GM10266 (cell line): Measurements from ENCODE around the gene BMP7.

Experiments used
- DNase-seq: peaks from one replicate; pipeline ENCODE4 v3.0.0; 2012; ENCODE audit errors: extremely low spot score
- TF ChIP-seq, protein P1 (sequence below): IDR thresholded peaks from 2 replicates; pipeline ENCODE4 v1.5.1; 2012; ENCODE audit warnings: mild to moderate bottlenecking, low read depth; ENCODE audit not compliant: control insufficient read depth, insufficient read depth; ENCODE audit errors: missing control alignments

BMP7 gene

DNA sequence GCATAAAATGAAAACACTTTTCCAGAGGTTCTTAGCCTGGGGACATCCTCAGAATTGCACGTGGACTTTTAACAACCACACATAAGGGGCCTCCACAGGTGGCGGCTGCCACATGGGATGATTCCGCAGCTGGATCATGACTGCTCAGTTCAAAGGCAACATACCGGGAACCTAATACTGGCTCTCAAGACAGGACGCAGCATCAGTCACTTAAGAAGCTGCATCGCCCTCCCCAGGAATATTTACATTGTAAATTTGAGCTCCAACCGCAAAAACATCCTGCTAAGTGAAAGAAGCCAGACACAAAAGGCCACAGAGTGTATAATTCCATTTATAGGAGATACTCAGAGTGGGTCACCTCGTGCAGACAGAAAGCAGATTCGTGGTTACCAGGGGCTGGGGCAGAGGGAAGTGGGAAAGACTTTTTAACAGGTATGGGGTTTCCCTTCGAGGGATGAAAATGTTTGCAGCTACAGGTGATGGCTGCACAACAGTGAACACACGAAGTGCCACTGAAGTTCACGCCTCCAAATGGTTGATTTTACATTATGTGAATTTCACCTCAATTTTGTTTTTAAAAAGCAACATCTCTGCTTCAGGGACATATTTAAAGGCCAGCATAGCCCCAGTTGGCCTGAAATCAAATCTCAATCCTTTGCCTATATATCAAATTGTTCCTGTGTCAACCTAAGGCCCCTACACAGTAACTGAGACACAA lies 141.5 kb downstream of the BMP7 start:
- TF ChIP-seq, protein P1, sequence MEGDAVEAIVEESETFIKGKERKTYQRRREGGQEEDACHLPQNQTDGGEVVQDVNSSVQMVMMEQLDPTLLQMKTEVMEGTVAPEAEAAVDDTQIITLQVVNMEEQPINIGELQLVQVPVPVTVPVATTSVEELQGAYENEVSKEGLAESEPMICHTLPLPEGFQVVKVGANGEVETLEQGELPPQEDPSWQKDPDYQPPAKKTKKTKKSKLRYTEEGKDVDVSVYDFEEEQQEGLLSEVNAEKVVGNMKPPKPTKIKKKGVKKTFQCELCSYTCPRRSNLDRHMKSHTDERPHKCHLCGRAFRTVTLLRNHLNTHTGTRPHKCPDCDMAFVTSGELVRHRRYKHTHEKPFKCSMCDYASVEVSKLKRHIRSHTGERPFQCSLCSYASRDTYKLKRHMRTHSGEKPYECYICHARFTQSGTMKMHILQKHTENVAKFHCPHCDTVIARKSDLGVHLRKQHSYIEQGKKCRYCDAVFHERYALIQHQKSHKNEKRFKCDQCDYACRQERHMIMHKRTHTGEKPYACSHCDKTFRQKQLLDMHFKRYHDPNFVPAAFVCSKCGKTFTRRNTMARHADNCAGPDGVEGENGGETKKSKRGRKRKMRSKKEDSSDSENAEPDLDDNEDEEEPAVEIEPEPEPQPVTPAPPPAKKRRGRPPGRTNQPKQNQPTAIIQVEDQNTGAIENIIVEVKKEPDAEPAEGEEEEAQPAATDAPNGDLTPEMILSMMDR = no peak
- DNase-seq = no peak

DNA sequence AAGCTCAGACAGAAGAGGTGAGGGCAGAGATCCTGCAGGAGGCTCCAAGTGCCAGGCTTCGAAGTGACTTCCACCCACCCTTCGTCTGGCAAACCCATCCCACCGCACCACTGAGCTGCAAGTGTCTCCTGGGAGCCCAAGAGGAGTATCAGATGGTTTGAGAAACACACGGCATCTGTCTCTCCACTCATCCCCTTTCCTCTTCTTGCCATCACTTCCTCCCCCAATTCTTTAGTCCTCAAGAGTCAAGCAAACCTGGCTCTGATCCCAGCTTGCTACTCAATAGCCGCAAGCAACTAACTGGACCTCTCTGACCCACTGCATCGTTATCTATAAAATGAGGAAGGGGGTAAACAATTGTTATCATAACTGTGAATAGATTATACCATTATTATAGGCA lies 142.1 kb downstream of the BMP7 start:
- no peak for DNase-seq
- TF ChIP-seq, protein P1 = no peak

DNA sequence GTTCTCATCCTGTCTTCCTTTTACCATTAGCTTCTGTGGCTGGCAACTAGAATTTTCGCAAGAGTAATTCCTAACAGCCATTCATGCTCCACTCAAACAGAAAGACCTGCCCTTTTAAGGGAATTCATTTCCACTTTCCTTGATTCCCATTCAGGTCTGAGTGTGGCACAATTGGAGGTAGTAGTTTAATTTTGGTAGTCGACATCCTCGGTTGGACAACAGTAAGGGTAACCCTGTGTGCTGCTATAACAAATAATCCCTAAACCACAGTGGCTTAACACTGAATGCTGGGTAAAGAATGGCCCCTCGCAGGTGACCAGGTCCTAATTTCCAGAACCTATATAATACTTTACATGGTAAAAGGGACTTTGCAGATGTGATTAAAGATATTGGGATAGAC lies 142.9 kb downstream of the BMP7 start:
- no peak for DNase-seq
- TF ChIP-seq, protein P1 = no peak

DNA sequence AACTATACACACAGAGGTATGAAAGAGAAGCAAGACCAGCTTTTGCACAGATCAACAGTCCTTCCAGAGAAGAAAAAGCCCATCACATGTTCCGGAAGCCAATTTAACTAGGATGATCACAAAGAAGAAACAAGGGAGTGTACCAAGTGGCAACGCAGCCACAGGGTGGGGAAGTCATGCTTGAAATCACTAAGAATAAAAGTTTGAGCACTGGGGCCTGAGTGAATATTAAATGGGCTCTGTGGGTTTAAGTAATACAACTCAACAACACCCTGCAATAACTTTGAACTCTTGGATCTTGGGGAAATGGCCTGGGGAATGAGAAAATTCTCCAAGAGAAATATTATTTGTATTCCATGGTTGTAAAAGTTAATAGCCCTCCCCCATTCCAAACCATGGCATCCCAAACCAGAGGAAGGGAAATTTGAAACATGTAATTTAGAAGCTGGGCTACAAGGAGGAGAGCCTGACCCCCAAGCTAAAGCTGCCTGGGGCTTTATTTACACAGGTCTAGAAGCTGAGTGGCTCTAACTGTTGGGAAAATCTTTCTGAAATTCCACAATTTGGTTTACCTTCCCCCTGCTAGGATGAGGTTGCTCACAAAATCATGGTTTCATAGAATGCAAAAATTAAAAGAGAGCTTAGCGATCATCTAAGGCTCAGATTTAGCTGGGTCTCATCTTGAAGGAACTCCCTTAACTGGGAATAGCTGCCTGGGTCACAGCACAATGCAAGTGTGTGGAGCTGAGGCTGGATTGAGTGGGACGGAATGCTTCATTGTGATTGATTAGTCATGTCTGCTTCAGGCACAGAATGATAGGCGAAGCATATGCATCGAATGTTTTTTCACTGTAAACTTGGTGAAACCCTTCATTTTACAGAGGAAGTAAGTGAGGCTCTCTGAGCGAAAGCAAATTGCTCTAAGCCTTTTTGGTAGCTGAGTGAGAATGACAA lies 143.6 kb downstream of the BMP7 start:
- no peak for DNase-seq
- TF ChIP-seq, protein P1 = no peak

DNA sequence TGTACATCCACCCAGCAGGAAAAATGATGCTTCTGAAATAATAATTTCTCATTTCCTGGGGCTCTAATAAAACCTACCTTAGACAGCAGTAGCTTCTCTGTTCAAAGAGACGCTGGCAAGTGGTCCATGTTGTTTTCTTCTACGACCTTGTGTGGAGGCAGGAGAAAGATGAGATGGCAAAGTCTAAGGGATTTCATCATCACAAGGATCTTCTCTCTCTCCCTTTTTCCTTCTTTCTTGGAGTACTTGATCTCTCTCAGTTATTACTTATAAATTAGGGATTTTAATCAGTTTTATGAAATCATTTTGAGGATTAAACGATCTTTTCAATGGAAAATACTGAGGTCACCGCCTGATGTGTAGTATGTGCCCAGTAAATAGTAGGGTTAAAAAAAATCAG lies 147.5 kb downstream of the BMP7 start:
- TF ChIP-seq, protein P1 = no peak
- DNase-seq = no peak
